Measurements from ENCODE around the gene DLK1. TPM values are rescaled to one million over a fixed set of nuclear protein-coding genes. Genes with fewer than 3 reads are reported as not detected.

The DLK1 gene
- total and polyA plus RNA-seq, 2 of the 13 experiments (the other 11 are each of a cell fraction or from before 2014, with no cell fraction given) = 95.5 to 312 TPM

DNA sequence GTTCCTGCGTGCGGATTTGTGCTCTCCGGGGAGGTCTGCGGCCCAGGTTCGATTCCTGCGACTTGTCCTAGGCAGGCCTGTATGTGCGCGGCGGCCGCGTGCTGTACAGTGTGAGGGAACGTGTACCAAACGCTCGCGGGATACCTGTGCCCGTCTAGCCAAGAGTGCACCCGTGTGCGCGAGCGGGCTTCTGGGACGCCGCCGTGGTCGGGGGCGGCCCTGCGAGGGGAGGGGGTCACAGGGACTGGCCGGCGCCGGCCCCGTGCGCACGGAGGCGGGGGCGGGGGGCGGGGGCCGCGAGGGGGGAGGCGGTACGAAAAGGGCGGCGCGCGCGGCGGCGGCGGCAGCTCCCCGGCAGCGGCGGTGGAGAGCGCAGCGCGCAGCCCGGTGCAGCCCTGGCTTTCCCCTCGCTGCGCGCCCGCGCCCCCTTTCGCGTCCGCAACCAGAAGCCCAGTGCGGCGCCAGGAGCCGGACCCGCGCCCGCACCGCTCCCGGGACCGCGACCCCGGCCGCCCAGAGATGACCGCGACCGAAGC lies at the start of gene DLK1 (continued):
- TF ChIP-seq POGK (CRISPR knock-in tag; conservative IDR thresholded peaks at IDR 0.05) = no peak
- TF ChIP-seq ZNF180 (CRISPR knock-in tag; IDR thresholded peaks at IDR 0.05; ENCODE audit: borderline replicate concordance, low read depth) = no peak
- TF ChIP-seq KLF15 (CRISPR knock-in tag; IDR thresholded peaks at IDR 0.05; ENCODE audit: borderline replicate concordance) = 0 out of 2 replicates have a peak, but pooled peaks have one; percentile 63
- TF ChIP-seq ZNF30 (CRISPR knock-in tag; IDR thresholded peaks at IDR 0.05) = no peak
- TF ChIP-seq NFYC (CRISPR knock-in tag; IDR thresholded peaks at IDR 0.05) = no peak
- peak; percentile 53 for TF ChIP-seq HOXA3 (CRISPR knock-in tag; IDR thresholded peaks at IDR 0.05)
- TF ChIP-seq ZNF432 (CRISPR knock-in tag; IDR thresholded peaks at IDR 0.05; ENCODE audit: borderline replicate concordance) = no peak
- 0 out of 2 replicates have a peak, but pooled peaks have one; percentile 29 for TF ChIP-seq ZNF296 (CRISPR knock-in tag; conservative IDR thresholded peaks at IDR 0.05)
- no peak for TF ChIP-seq GATA4 (IDR thresholded peaks at IDR 0.05; ENCODE audit: borderline replicate concordance, low read depth)
- TF ChIP-seq STAG1 (CRISPR knock-in tag; IDR thresholded peaks at IDR 0.05) = no peak
- peak; percentile 49; the same call in 1 of the 2 replicates for TF ChIP-seq ZSCAN21 (CRISPR knock-in tag; IDR thresholded peaks at IDR 0.05; ENCODE audit: borderline replicate concordance)
- TF ChIP-seq MAZ (IDR thresholded peaks at IDR 0.05; ENCODE audit: borderline replicate concordance, low read depth, low read length) = no peak
- TF ChIP-seq MAZ (CRISPR knock-in tag; IDR thresholded peaks at IDR 0.05; ENCODE audit: low read depth) = peak; percentile 22; the same call in 1 of the 2 replicates
- TF ChIP-seq DR1 (CRISPR knock-in tag; IDR thresholded peaks at IDR 0.05) = no peak
- no peak for TF ChIP-seq TEAD2 (CRISPR knock-in tag; IDR thresholded peaks at IDR 0.05)
- TF ChIP-seq ZNF841 (CRISPR knock-in tag; IDR thresholded peaks at IDR 0.05; ENCODE audit: borderline replicate concordance) = no peak
- TF ChIP-seq HIVEP1 (CRISPR knock-in tag; IDR thresholded peaks at IDR 0.05) = no peak
- no peak for TF ChIP-seq TBL1XR1 (IDR thresholded peaks at IDR 0.05; ENCODE audit: borderline replicate concordance, low read length, partially characterized antibody)
- TF ChIP-seq RNF219 (CRISPR knock-in tag; IDR thresholded peaks at IDR 0.05) = no peak
- TF ChIP-seq RORA (CRISPR knock-in tag; IDR thresholded peaks at IDR 0.05) = no peak
- TF ChIP-seq ZNF235 (CRISPR knock-in tag; IDR thresholded peaks at IDR 0.05; ENCODE audit: borderline replicate concordance) = no peak
- no peak for TF ChIP-seq ZNF605 (CRISPR knock-in tag; IDR thresholded peaks at IDR 0.05)
- TF ChIP-seq ZSCAN22 (CRISPR knock-in tag; IDR thresholded peaks at IDR 0.05) = no peak
- TF ChIP-seq, protein P1, sequence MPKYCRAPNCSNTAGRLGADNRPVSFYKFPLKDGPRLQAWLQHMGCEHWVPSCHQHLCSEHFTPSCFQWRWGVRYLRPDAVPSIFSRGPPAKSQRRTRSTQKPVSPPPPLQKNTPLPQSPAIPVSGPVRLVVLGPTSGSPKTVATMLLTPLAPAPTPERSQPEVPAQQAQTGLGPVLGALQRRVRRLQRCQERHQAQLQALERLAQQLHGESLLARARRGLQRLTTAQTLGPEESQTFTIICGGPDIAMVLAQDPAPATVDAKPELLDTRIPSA (CRISPR knock-in tag; IDR thresholded peaks at IDR 0.05; ENCODE audit: borderline replicate concordance) = no peak
- TF ChIP-seq, protein P2, sequence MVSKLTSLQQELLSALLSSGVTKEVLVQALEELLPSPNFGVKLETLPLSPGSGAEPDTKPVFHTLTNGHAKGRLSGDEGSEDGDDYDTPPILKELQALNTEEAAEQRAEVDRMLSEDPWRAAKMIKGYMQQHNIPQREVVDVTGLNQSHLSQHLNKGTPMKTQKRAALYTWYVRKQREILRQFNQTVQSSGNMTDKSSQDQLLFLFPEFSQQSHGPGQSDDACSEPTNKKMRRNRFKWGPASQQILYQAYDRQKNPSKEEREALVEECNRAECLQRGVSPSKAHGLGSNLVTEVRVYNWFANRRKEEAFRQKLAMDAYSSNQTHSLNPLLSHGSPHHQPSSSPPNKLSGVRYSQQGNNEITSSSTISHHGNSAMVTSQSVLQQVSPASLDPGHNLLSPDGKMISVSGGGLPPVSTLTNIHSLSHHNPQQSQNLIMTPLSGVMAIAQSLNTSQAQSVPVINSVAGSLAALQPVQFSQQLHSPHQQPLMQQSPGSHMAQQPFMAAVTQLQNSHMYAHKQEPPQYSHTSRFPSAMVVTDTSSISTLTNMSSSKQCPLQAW (CRISPR knock-in tag; IDR thresholded peaks at IDR 0.05) = no peak
- no peak for TF ChIP-seq CCDC6 (CRISPR knock-in tag; IDR thresholded peaks at IDR 0.05)
